ENCODE measurements around the gene CAPN5.

The CAPN5 gene

GRCh38 chr11:77173494-77173893, 106.7 kb downstream of the CAPN5 start:
- no peak for DNase-seq (ENCODE audit: low read depth)

GRCh38 chr11:77174559-77174958, 107.8 kb downstream of the CAPN5 start:
- DNase-seq (ENCODE audit: low read depth) = no peak

- DNase-seq (ENCODE audit: low read depth) = no peak
Observed at GRCh38 chr11:77175021-77175842, 108.5 kb downstream of the CAPN5 start.

All from EH (cell line).